ENCODE results near the gene GRHL1.

Gene GRHL1

GRCh38 chr2:9994462-9994861 lies 43.0 kb downstream of the GRHL1 start:
- no peak for DNase-seq (ENCODE audit: low read depth)

GRCh38 chr2:9995059-9995458 lies 43.6 kb downstream of the GRHL1 start:
- no peak for DNase-seq (ENCODE audit: low read depth)

- no peak for DNase-seq (ENCODE audit: low read depth)
These were observed 44.8 kb downstream of the GRHL1 start for GRCh38 chr2:9996321-9996720.

- no peak for DNase-seq (ENCODE audit: low read depth)
These were observed 46.4 kb downstream of the GRHL1 start for GRCh38 chr2:9997936-9998335.

DNA sequence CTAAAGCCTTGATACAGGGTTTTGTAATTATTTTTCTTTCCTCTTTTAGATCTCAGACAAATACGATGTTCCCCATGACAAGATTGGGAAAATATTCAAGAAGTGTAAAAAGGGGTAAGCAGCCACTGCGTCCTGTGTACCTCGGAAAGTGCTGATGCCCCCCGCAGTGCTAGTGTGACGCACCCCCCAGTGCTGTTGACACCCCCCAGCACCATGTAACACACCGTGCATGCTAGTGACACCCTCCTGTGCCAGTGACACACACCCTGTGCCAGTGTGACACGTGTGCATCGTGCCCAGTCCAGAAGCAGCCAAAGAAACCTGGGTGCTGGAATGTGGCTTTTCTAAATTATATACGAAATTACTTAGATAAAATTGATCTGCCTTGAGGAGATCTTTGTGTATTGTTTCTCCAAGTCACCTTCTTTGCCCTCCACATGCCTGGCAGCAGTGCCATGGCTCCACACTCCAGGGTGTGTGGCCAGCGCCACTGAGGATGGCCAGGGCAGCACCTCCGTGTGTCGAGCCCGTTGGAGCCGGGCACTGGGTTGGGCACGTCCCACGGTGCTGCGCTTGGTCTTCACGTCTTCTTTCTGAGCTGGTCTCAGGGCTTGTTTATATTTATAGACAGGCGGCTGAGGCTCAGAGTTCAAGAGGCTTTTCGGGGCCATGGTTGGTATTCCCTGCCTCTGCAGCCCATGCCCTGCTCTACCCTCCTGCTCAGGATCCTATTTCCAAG lies 47.6 kb downstream of the GRHL1 start:
- no peak for DNase-seq (ENCODE audit: low read depth)

GRCh38 chr2:9999693-10000092 lies 48.2 kb downstream of the GRHL1 start:
- DNase-seq (ENCODE audit: low read depth): no peak

GRCh38 chr2:10000541-10000940 lies 49.0 kb downstream of the GRHL1 start:
- DNase-seq (ENCODE audit: low read depth): no peak

DNA sequence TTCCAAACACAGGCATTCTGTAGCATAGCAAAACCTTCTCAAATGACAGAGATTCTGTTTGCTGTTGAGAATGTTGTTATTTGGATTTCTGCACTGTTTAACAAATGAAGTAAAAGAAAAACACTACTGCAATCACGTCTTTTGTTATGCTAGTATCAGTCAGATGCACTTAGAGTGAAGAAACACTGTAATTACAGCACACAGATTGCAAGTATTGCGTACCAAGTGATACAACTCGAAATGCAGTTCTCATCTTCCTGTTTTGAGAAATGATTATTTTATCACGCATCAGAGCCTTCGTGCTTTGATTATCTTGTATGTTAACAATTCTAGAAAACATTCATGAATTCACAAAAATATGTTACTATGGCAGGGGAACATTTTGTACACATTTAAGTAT lies 50.1 kb downstream of the GRHL1 start:
- no peak for DNase-seq (ENCODE audit: low read depth)

DNA sequence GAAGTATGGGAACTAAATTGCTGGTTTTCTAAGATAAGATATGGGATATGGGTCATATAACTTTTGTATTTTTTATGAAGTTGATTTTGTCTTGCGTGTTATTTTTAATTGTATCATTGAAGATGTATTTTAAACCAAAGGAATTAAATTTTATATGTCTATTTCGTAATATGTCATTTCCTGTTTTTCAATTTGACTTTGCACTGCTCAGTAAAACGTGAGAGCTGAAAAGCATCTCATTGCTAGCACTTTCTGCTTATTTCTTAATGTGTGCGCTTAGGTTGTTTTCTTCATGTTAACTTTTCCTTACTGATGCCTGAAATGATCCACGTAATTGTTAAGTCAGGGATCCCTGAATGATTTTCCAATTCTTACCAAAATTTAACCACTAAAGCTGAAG lies 50.6 kb downstream of the GRHL1 start:
- DNase-seq (ENCODE audit: low read depth): no peak

DNA sequence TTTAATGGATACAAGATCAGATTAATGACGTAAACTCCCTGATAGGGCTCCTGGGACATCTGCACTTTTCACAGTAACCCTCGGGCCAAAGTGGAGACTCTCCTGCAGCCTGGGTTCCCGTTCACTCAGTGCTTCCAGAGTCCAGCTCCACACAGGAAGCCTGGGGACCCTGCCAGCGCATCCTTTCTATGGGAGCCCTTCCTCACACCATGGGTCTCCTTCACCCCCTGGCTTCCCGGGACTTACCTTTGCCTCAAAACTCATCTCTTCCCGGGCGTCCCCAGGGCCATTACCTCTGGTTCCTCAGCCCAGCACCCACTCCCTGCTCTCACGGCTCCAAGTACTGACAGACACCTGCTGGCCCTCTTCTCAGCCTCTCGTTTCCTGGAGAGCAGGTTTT lies 51.2 kb downstream of the GRHL1 start:
- DNase-seq (ENCODE audit: low read depth): no peak

DNA sequence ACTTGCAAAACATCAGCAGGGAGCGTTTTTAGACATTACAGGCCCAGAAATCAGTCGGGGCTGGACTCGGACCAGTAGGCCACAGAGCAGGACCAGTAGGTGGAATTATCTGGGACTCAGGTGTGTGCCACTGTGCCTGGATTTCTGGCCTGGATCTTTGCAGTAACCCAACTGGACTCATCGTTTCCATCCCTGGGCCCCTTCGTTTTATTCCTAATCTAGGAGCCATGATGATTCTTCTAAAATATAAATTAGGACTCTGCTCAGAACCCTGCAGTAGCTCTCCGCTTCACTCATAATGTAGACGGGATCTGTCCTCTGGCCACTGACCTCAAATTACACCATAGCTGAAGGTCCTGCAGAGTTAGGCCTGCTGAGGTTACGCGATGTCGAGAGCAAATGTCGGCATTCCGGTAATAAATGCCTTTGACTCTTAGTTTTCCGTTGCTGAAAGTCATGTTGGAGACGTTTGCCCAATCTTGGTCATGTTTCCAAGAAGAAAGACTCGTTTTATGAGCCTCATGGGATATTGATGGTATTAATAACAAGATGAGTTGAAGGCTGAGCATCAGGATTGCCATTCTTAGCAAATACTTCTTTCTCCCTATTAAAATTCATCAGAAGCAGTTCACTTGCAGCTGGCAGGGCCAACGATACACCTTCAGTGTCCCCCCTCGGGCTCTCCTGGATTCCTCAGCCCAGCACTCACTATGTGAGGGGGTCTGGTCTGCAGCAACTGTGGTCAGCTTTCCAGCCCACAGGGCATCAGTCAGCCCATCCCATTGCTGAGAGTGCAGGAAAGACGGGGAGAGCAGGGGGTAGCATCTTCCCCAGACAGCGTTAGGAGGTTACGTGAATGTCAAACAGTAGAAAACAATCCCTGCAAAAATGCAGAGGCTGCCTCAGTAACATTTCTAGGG lies 52.0 kb downstream of the GRHL1 start:
- no peak for DNase-seq (ENCODE audit: low read depth)

GRCh38 chr2:10004401-10004800 lies 52.9 kb downstream of the GRHL1 start:
- DNase-seq (ENCODE audit: low read depth): no peak

- DNase-seq (ENCODE audit: low read depth): no peak
These were observed 53.3 kb downstream of the GRHL1 start for GRCh38 chr2:10004836-10005235.

DNA sequence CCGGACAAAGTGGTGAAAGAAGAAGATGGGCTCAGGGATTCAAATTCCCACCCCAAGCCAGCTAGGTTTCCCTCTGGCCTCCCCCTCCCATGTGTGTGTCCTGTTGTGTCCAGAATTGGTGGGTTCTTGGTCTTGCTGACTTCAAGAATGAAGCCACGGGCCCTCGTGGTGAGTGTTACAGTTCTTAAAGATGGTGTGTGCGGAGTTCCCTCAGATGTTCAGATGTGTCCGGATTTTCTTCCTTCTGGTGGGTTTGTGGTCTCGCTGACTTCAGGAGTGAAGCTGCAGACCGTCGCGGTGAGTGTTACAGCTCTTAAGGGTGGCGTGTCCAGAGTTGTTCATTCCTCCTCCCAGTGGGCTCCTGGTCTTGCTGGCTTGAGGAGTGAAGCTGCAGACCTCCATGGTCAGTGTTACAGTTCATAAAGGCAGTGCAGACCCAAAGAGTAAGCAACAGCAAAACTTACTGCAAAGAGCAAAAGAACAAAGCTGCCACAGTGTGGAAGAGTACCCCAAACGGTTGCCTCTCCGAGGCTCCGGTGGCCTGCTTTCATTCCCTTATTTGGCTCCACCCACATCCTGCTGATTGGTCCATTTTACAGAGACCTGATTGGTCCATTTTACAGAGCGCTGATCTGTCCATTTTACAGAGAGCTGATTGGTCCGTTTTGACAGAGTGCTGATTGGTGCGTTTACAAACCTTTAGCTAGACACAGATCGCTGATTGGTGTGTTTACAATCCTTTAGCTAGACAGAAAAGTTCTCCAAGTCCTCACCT lies 54.2 kb downstream of the GRHL1 start:
- DNase-seq (ENCODE audit: low read depth): no peak

DNA sequence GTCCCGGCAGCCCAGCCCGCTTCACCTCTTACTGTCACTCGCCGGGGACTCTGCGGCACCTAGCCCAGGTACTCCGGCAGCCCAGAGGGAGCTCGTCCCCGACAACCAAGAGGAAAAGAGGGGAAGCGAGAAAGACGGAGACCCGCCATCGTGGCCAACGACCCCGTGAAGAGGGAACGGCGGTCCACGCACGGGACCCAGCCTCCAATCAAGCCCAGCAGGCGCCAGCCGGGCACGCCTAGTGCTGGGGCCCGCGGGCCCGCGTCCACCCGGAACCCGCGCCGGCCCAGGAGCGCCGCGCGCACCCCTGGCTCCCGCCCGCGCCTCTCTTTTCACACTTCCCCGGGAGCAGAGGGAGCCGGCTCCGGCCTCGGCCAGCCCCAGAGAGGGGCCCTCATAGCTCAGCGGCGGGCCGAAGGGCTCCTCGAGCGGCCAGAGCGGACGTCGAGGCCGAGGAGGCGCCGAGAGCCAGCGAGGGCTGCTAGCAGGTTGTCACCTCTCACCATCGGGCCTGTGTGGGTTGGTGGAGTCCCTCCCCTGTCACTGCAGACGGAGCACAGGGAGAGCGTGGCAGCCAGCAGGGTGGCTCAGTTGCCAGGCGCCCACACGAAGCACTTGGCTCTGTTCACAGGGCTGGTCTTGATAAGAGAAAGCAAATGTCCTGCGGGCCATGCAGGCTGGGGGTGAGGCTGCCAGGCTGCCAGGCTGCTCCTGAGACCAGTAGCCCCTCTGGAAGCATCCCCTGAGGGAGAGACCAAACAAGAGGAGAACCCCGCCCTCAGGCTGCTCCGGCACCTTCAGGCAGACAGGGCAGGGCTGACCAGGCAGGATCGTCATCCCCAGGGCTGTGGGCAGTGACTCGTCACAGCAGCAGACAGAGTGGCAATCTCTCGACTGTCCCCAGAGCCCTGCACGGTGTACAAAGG lies 55.0 kb downstream of the GRHL1 start:
- peak; percentile 20 for DNase-seq (ENCODE audit: low read depth)

DNA sequence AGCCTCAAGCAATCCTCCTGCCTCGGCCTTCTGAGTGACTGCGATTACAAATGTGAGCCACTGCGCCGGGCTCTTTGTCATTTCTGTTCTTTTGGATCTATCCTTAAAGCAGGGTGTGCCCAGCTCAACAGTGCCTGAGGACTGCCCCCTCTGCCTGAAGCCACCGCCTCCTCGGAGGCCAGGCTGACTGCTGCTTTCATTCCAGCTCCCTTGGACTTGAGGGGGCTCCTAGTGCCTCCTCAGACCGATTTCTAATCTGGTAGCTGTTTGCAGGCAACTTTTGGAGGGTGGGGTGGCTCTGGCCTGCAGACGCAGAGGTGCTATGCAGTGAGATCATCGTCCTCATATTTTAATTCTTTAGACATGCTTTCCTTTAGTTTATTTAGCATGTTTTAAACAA lies 55.9 kb downstream of the GRHL1 start:
- DNase-seq (ENCODE audit: low read depth): no peak

GRCh38 chr2:10007921-10008808 lies 56.7 kb downstream of the GRHL1 start:
- no peak for DNase-seq (ENCODE audit: low read depth)

- DNase-seq (ENCODE audit: low read depth): no peak
These were observed 57.3 kb downstream of the GRHL1 start for GRCh38 chr2:10008809-10009176.

DNA sequence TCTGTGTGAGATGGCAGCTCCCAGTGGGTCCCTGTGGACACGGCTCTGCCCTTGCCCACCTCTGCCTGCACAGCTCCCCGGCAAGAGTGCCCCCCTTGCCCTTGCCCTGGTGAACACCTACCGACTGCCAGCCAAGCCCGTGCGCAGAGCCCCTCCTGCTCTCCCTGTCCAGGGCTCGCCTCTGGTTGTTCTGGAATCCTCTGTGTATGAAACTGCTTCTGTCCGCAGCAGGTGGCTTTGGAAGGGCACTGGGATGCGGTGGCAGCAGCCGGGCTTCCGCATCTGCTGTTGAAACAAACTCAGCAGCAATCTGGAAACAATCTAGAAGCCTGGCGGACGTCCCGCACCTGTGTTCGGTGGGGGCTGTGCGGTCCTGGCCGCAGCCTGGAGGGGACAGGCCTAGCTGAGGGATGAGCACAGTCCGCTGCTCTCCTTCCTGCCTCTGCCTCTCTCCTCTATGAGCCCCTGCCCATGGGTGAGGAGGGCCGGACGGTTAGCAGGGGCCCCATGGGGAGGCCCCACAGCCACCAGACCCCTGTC lies 57.8 kb downstream of the GRHL1 start:
- DNase-seq (ENCODE audit: low read depth): no peak

All from ELR (cell line).